Measurements from ENCODE around the gene BRPF1. TPM values are rescaled to one million over a fixed set of nuclear protein-coding genes. Genes with fewer than 3 reads are reported as not detected.

Gene BRPF1
- total and polyA plus RNA-seq, 4 donors = 8.3 to 26.4 (median 16.0) TPM

DNA sequence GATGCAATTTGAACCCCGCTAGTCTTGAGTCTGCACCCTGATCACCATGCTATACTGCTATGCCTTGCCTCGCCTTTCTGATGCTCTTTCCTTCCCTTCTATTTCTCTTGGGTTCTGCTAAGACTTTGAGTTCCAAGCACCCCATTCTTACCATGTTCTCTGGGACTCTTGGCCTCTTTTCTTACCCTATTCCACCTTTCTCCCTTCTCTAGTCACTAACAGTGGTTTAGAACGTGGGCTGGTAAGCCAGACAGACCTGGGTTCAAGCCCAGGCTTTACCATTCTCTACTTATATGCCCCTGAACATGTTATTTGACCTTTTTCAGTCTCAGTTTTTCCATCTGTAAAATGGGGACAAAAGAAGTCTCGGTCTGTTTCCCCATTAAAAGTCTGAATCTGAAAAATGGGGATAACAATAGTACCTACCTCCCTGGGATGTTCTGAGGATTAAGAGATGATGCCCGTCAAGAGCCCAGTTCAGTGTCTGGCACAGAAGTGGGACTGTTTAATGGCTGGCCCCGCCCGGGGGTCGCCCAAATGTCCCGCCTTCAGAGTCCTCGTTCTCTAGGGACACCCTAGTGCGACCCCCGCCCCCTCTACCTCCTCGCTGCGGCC, 60.4 kb downstream of the BRPF1 start:
- H3K4me1 ChIP-seq (ENCODE audit: control insufficient read depth in 5 of 5, insufficient read depth in 5 of 5, low read length in 5 of 5) = peaks cover 0 to 21% (median 4%) of the 10 kb centered on the region in 5 donors
- no peak for TF ChIP-seq CTCF (IDR thresholded peaks at IDR 0.05; ENCODE audit: control extremely low read depth, extremely low read depth)
- no peaks in the 10 kb centered on the region for H3K9me3 ChIP-seq (ENCODE audit: control insufficient read depth in 4 of 4, insufficient read depth in 3 of 4, low read length in 3 of 4)
- H3K27me3 ChIP-seq (ENCODE audit: control insufficient read depth in 3 of 3, insufficient read depth in 3 of 3, low read length in 2 of 3) = no peaks in the 10 kb centered on the region
- peak overlapping the region; percentile 94 to 95 for H3K27ac ChIP-seq (ENCODE audit: low read depth in 1 of 2, low read length in 1 of 2)
- WGBS, 2 donors = 14 to 16% methylated on average over 14 of the region's 14 CpGs
- peak overlapping the region; percentile 59 to 71 for H3K9ac ChIP-seq (ENCODE audit: insufficient read depth in 1 of 2, low read length in 2 of 2)
- H3K36me3 ChIP-seq (ENCODE audit: control insufficient read depth in 4 of 4, insufficient read depth in 4 of 4, low read length in 4 of 4) = peaks cover 3 to 20% (median 10%) of the 10 kb centered on the region in 4 donors
- peak in 1 of 3 donors; percentile 25 for DNase-seq
- H3K4me3 ChIP-seq = peak overlapping the region; percentile 86
- no peak for ATAC-seq (ENCODE audit: insufficient read depth, low FRiP score)

DNA sequence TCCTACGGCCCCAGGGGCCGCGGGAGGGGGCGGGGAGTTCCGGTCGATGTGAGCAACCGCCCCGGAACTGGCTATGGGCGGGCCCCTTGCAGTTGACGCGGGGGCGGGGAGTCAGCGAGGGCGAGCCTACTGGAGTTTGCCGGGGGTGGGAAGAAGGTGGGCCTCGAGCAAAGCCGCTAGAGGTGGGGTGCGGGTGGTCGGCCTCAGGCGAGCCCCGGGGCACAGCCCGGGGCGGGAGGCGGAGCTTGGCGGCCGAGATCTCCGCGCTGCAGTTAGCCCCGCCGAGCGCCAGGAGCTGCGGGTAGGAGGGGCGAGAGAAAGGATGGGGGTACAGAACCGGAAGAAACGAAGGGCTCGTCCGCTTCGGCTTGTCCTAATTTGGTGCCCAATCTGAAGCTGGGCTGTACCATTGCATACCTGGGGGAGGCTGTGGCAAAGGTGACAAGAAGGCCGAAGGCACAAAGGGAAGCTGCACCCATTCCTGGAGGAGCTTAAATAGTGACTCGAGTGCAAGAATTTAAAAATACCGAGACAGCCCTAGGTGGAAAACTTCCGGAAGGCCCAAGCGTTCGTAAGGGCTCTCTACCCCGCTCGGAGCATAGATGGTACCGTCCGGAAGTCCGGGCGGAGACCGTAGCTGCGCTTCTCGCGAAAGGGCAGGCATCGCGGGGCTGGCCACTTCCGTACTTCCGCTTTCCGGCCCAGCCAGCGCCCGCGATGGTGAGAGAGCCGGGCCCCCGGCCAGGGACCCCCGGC, 61.0 kb downstream of the BRPF1 start, which contains the start of the genes ARPC4 and TADA3:
ARPC4 (plus strand) TSS at position 678 of the 756 bp plus-strand sequence; CDS start at position 718, 40 bp downstream.
TADA3 (minus strand) TSS at position 69 of the 756 bp plus-strand sequence. CDS start 1,007 bp downstream, outside the sequence.
- ATAC-seq (ENCODE audit: insufficient read depth, low FRiP score) = peak; percentile 95

DNA sequence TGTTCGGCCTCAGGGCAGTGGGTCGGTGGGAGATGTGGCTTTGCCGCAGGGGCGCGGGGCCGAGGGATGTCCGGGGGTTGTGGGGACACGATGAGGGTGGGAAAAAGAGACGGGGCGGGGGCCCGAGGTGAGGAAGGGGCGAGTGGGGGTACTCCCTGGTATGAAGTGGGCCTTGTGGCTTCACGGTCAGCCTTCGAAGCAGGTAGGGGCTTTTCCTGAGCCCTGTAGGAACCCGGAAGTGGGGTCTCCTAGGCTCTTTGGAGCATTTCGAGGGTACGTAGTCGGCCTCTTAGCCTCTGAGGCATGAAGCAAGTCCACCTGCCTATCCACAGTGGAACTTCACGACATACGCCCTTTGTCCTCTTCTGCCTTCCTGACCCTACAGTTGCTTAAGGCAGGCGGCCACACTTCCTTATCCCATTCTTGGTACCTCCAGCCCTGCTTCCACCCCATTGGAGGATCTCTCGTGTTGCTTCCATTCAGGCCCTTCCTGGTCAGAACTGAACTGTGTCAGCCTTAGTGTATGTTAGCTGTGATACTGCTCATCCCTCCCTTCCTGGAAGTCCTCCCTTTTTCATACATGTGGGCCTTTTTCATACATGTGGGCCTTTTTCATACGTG, 61.7 kb downstream of the BRPF1 start:
- DNase-seq (peak in 1 of 3 donors; percentile 22), ATAC-seq (ENCODE audit: insufficient read depth, low FRiP score) (peak; percentile 4)
- peaks cover 15 to 24% (median 20%) of the 10 kb centered on the region in 4 donors for H3K36me3 ChIP-seq (ENCODE audit: control insufficient read depth in 4 of 4, insufficient read depth in 4 of 4, low read length in 4 of 4)
- H3K9me3 ChIP-seq (ENCODE audit: control insufficient read depth in 4 of 4, insufficient read depth in 3 of 4, low read length in 3 of 4) = no peaks in the 10 kb centered on the region
- 2% methylated on average over 18 to 23 of the region's 23 CpGs for WGBS, 2 donors
- peaks cover 0 to 21% (median 4%) of the 10 kb centered on the region in 5 donors for H3K4me1 ChIP-seq (ENCODE audit: control insufficient read depth in 5 of 5, insufficient read depth in 5 of 5, low read length in 5 of 5)
- no peaks in the 10 kb centered on the region for H3K27me3 ChIP-seq (ENCODE audit: control insufficient read depth in 3 of 3, insufficient read depth in 3 of 3, low read length in 2 of 3)
- H3K4me3 ChIP-seq = peak overlapping the region; percentile 86
- peak overlapping the region; percentile 94 to 95 for H3K27ac ChIP-seq (ENCODE audit: low read depth in 1 of 2, low read length in 1 of 2)
- H3K9ac ChIP-seq (ENCODE audit: insufficient read depth in 1 of 2, low read length in 2 of 2) = peak overlapping the region; percentile 95 to 96
- TF ChIP-seq CTCF (IDR thresholded peaks at IDR 0.05; ENCODE audit: control extremely low read depth, extremely low read depth) = no peak

More for the DNA sequence above, 61.0 kb downstream of the BRPF1 start, which contains the start of the genes ARPC4 and TADA3:
- Histone ChIP-seq H3K27ac (ENCODE audit: low read depth in 1 of 2, low read length in 1 of 2) (peak within 1 kb of the TSS; percentile 94 to 95), H3K36me3 (ENCODE audit: control insufficient read depth in 4 of 4, insufficient read depth in 4 of 4, low read length in 4 of 4) (peaks cover 9 to 22% (median 14%) of the 10 kb centered on the region in 4 donors), H3K9me3 (ENCODE audit: control insufficient read depth in 4 of 4, insufficient read depth in 3 of 4, low read length in 3 of 4) (no peaks in the 10 kb centered on the region), H3K4me3 (peak within 1 kb of the TSS; percentile 86), H3K27me3 (ENCODE audit: control insufficient read depth in 3 of 3, insufficient read depth in 3 of 3, low read length in 2 of 3) (no peaks in the 10 kb centered on the region), H3K4me1 (ENCODE audit: control insufficient read depth in 5 of 5, insufficient read depth in 5 of 5, low read length in 5 of 5) (peaks cover 0 to 21% (median 4%) of the 10 kb centered on the region in 5 donors), H3K9ac (ENCODE audit: insufficient read depth in 1 of 2, low read length in 2 of 2) (peak within 1 kb of the TSS; percentile 95 to 96)
- WGBS, 2 donors = 1% methylated on average over 59 to 65 of the region's 65 CpGs
- peak; percentile 94 to 98 (median 98) for DNase-seq
- TF ChIP-seq CTCF (IDR thresholded peaks at IDR 0.05; ENCODE audit: control extremely low read depth, extremely low read depth) = no peak
